Stimulated activated CD4-positive, alpha-beta T cell treated with anti-CD3 and anti-CD28 coated beads, Interleukin-15, amount 100 ng/mL, for 24 hours (primary cell): ENCODE measurements around the gene DES.
A peak's percentile ranks its signal among the peaks of the same experiment; 100 is the strongest.

Experiments
- DNase-seq: peaks from one replicate; pipeline ENCODE4 v3.0.0-alpha.2; 2020

The DES gene

DNA sequence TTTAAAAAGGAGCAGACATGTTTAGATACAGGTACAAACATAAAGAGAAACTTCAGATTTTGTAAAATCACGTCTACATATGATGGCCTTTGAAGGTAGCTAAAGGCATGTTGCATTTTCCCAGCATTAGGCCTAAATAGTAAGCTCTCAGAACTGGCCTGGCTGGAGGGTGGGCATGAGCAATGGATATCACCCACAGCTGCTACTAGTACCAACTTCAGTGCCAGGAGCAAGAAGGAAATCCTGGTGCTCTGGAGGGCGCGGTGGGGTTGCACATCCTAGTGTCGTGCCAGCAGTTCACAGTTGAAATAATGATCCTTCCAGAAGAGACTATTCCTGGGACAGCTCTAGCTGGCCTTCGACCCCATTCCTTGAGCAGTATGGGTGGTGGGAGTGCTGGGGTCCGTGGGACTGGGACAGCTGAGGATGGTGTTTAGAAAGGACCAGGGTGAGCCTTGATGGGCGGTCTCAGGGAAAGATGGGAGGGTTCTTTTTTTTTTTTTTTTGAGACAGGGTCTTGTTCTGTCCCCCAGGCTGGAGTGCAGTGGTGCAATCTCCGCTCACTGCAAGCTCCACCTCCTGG is 4.9 kb downstream of the DES start:
- no peak for DNase-seq

DNA sequence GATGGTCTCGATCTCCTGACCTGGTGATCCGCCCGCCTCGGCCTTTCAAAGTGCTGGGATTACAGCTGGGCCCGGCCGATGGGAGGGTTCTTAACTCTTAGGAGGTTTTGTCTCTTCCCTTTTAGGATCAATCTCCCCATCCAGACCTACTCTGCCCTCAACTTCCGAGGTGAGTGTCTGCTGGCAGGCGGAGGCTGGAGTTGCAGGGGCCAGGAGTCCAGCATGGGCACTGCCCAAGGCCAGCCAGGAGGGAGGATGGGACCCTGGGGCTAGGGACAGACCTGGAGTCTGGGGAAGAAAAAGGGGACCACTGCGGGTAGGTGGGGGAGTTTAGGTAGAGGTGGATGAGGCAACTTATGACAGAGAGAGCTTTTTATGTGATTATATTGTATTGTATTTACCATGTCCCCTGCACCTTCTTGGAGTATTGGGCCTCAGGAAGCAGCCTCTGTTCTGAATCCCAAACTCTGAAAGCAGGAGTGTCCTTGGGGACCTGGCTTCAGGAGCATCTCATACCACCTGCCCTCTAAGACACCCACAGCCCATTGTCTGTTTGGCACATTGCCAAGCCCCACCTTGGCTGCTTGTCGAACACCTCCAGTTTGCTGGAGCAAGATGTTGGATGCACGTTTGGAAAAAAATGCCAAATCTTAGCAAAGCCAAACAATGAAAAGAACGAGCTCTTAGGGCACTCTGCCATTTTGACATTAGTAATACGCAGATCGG is 5.6 kb downstream of the DES start:
- DNase-seq = no peak

DNA sequence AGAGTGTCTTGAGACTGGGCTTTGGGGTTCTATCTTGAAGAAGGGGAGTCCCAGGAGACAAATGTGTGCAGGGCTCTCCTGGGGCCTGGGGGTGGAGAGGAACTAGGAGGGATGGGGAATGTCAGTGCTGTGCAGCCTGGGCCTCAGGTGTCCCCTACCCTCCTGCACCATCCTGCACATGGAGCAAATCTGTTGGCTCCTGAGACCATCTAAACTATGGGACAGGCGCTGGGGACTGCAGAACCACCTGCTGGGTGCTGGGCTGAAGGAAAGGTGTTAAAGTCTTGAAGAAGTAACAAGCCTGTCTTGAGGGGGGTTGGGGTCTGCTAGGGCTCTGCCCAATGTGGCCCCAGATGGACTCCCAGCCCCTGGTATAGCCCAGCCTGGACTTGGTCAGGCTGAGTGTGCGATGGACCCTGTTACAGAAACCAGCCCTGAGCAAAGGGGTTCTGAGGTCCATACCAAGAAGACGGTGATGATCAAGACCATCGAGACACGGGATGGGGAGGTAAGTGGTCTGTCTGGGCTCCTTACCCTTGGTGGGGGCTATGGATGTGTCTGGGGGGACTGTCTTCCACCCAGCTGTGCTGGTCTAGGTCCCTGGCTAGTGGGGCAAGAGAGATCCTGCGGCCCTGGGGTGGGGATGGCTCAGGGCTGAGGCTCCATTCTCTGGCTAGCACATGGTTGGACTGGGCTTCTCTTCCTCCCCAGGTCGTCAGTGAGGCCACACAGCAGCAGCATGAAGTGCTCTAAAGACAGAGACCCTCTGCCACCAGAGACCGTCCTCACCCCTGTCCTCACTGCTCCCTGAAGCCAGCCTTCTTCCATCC is 7.3 kb downstream of the DES start:
- no peak for DNase-seq

GRCh38 chr2:219426068-219426443 is 7.9 kb downstream of the DES start:
- DNase-seq = no peak

DNA sequence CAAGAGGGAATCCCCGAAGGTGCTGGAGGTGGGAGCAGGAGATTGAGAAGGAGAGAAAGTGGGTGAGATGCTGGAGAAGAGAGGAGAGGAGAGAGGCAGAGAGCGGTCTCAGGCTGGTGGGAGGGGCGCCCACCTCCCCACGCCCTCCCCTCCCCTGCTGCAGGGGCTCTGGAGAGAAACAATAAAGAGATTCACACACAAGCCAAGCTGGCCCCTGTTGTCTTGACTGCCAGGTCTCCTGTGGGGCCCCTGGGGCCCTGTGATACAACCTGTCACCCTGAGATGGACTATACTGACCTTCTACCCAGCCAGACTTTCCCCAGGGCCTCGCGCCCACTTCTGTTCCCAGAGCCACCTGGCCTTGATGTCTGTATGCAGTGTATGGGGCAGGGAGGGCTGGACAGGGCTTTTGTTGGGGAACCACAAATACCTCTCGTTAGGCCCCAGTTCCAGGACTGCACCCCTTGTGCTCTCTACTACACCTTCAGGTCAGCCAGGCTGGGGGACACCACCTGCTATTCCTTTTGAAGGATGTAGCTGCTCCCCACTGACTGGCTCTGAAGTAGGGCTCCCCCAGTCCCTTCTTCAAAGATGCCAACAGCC is 8.5 kb downstream of the DES start:
- no peak for DNase-seq

DNA sequence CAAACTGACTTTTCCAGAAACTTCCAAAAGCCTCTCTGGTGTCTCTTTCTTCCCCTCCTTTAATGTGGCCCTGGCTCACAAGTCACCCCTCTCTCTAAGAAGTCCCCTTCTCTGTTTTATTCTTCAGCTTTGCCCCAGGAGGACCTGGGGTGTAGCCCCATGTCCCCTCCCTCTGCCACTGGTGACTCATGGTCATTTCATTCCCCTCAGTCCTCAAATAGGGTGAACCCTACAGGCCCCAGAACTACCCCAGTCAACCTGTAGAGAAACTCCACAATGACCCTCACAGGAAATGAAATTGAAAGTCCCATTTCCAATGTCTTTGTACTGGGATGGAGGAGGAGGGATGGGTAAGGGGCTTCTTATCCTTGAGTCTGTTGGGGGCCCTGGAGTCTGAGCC is 10.3 kb downstream of the DES start:
- DNase-seq = no peak

DNA sequence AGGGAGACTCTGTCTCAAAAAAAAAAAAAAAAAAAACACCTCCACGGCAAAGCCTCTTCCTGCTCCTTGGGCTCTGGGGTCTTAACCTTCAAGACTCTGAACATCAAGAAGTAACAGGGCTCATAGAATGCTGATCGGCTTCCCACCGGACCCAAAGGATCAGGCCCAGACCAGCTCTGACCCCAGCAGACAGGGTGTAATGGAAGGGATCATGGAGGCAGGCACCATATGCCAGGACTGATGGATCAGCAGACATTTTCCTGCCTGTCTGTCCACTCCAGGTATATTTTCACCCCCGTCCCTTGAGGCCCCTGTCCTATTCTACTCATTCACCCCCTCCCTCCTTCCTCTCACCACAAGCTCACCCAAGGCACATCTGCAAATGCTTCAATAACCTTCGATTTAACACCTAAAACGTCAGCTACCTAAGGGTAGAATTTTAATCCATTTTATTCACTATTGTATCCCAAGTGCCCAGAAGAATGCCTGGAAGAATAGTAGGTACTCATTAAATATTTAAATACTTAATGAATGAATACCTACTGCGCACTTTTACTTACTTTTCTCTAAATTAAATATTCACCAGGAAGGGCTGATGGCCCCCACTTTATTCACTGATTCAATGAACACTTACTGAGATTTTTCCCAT is 11.9 kb downstream of the DES start:
- no peak for DNase-seq

- DNase-seq = no peak
Measured at GRCh38 chr2:219430633-219431615, 12.7 kb downstream of the DES start.

- DNase-seq = peak; percentile 62
Measured at GRCh38 chr2:219433666-219434467, 15.7 kb downstream of the DES start.

DNA sequence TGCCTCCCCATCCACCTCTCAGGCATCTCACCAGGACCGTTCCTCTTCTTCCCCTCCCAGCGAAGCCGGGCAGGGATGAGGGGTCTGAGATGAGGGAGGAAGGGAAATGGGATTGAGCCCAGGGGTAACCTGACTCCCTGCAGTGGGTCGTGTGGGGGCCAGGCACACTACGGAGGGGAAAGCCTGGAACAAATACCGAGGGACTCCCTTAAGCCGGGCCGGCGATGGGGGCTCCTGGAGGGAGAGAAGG is 16.2 kb downstream of the DES start:
- no peak for DNase-seq

- no peak for DNase-seq
Measured at GRCh38 chr2:219434718-219435525, 16.7 kb downstream of the DES start, which contains the start of gene SPEG. TSS of gene SPEG (plus strand) at chr2:219434843. CDS start at chr2:219434978, 135 bp downstream.

DNA sequence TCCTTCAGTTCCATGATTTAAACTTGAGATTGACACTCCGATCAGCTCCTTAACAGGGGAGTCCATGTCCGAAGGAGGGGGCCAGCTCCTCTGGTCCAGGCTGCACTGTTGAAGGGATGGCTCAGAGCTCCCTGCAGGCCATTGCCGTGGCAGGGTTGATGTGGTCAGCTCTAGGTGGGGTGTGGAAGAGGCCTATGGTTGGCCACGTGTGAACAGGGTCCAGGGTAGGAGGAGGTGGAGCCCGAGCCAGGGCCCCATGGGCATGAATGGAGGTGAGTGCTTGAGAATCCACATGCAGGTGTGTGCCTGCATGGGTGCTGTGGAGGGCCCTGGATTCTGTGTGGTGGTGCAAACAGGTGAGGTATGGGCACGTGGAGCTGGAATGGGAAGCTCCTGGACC is 17.5 kb downstream of the DES start:
- DNase-seq = no peak

GRCh38 chr2:219436491-219436890 is 18.3 kb downstream of the DES start:
- no peak for DNase-seq

- DNase-seq = no peak
Measured at GRCh38 chr2:219437141-219437540, 19.0 kb downstream of the DES start.

- DNase-seq = no peak
Measured at GRCh38 chr2:219437690-219438206, 19.6 kb downstream of the DES start.

DNA sequence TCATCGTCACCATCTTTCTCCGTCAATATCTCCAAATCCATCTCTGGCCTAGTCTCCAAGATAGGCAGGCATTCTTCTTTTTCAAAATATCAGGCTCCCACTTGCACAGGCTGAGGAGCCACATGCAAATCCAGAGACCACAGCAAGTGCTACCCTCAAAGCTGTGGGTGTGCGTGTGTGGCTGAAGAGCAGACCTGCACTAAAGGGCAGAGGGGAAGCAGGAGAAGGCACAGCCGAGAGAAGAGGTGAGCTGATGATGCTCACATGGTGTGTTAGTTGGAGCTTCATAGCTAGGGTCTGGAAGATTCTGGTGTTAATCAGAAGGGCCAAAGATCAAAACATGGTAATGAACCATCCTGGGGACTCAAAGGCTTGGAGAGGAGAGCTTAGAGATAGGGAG is 20.3 kb downstream of the DES start:
- DNase-seq = no peak

DNA sequence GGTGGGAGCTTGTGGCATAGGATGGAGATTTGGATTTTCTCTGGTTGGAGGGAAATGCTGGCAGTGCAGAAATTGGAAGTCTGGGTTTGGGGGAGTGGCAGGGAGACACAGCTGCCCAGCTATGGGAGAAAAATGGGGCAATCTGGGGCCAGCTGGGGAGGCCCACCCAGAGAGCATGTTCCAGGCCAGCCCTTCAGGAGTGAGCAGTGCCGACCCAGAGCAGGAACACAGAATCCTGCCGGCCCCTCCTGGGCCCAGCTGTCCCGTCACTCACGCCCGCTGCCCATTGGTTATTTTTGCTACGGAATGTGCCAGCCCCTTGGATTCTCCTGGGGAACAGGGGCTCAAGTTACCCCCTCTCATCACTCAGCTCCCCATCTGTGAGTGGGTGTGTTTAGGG is 21.3 kb downstream of the DES start:
- no peak for DNase-seq

DNA sequence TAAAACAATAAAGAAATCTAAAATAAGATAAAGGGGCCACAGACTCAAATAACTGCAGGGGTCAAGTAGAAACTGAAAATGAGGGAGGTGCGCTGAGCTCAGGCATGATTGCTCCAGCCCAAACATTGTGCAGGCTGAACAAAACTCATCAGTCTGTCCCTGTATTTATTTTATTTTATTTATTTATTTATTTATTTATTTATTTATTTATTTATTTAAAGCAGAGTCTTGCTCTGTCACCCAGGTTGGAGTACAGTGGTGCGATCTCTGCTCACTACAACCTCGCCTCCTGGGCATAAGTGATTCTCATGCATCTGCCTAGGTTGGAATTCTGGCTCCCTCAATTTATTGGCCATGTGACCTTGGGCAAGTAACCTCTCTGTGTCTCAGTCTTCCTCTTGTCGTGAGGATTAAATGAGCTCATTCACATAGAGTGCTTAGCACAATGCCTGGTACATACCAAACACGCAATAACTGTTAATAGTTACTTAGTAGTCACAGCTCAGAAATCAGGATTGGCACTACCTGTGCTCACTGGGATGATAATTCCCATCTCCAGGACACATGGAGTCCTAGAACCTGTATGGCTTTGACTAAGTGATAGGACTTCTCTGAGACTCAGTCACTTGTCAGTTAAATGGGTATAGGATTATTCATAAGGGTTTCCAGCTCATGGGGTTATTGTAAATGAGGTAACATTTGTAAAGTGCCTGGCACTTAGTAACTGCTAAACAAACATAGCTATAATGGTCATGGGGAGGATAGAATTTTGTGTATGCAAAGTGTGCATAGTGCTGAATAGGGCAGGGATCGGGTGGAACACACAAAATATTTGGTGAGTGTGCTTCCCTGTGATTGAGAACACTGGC is 22.4 kb downstream of the DES start:
- no peak for DNase-seq
